HepG2 (cell line): ENCODE results near the gene KIF5B. TPM values are rescaled to one million over a fixed set of nuclear protein-coding genes. Genes with fewer than 3 reads are reported as not detected.

Experiments
- GATAD1 ChIP-seq: IDR thresholded peaks from 2 replicates; pipeline ENCODE4 v1.6.1; 2016; ENCODE audit warnings: missing genetic modification reagents, missing compliant biosample characterization
- KDM2A ChIP-seq: sonication (generic); formaldehyde crosslinking; IDR thresholded peaks from 2 replicates; pipeline ENCODE4 v1.4.0; 2020; ENCODE audit warnings: low read depth, missing genetic modification reagents, borderline replicate concordance
- NFIB ChIP-seq: sonication (generic); formaldehyde crosslinking; IDR thresholded peaks from 2 replicates; pipeline ENCODE4 v1.9.0; 2021; ENCODE audit warnings: missing genetic modification reagents, mild to moderate bottlenecking, borderline replicate concordance
- SIX4 ChIP-seq: sonication (generic); formaldehyde crosslinking; IDR thresholded peaks from 2 replicates; pipeline ENCODE4 v1.4.0; 2020; ENCODE audit warnings: missing genetic modification reagents
- SPEN ChIP-seq: sonication (generic); formaldehyde crosslinking; IDR thresholded peaks from 2 replicates; pipeline ENCODE4 v1.5.1; 2020; ENCODE audit warnings: low read depth, mild to moderate bottlenecking, missing genetic modification reagents
- ZNF205 ChIP-seq: IDR thresholded peaks from 2 replicates; pipeline ENCODE4 v1.6.1; 2018; ENCODE audit warnings: missing biosample characterization, missing genetic modification reagents
- ZNF577 ChIP-seq: sonication (generic); formaldehyde crosslinking; IDR thresholded peaks from 2 replicates; pipeline ENCODE4 v1.4.0; 2020; ENCODE audit warnings: mild to moderate bottlenecking, low read depth, missing genetic modification reagents, borderline replicate concordance
- ZNF607 ChIP-seq: sonication (generic); formaldehyde crosslinking; IDR thresholded peaks from 2 replicates; pipeline ENCODE4 v1.5.1; 2020; ENCODE audit warnings: missing genetic modification reagents, mild to moderate bottlenecking, borderline replicate concordance
- polyA plus RNA-seq, 8 experiments: library from polyadenylated mRNA; depleted of rRNA in 3 of 8; stranded (reverse) in 7 of 8; unstranded in 1 of 8; fragments of >200 nt; fragmentation: Illumina TruSeq in 4 of 8; extraction: Trizol in 4 of 8; gene quantifications; 2 replicates each; pipeline versions ENCODE4 v1.2.1 to v1.2.3, GENCODE V29; 2011 to 2016; ENCODE audit warnings: low read depth in 4 of 8, missing spikeins in 1 of 8, mixed read lengths in 1 of 8; ENCODE audit not compliant: insufficient read depth in 1 of 8
- total RNA-seq, 5 experiments: library from RNA; depleted of rRNA; stranded (reverse); fragments of >200 nt; fragmentation: Illumina TruSeq; extraction: Trizol; gene quantifications; 2 replicates each; pipeline ENCODE4 v1.2.3, GENCODE V29; 2016; ENCODE audit warnings: low read depth in 1 of 5
- TF ChIP-seq, protein P1 (sequence below): sonication (generic); formaldehyde crosslinking; conservative IDR thresholded peaks from 2 replicates; pipeline ENCODE4 v1.4.0; 2020; ENCODE audit warnings: missing genetic modification reagents
- TF ChIP-seq, protein P2 (sequence below): sonication (generic); formaldehyde crosslinking; IDR thresholded peaks from 2 replicates; pipeline ENCODE4 v1.5.0; 2020; ENCODE audit warnings: missing genetic modification reagents
- TF ChIP-seq, protein P3 (sequence below): IDR thresholded peaks from 2 replicates; pipeline ENCODE4 v1.6.1; 2016; ENCODE audit warnings: low read depth, missing genetic modification reagents, missing compliant biosample characterization
- TF ChIP-seq, protein P4 (sequence below): sonication (generic); IDR thresholded peaks from 2 replicates; pipeline ENCODE4 v1.6.1; 2016; ENCODE audit warnings: low read depth, borderline replicate concordance
- TF ChIP-seq, protein P5 (sequence below): sonication (generic); formaldehyde crosslinking; IDR thresholded peaks from 2 replicates; pipeline ENCODE4 v1.4.0; 2020; ENCODE audit warnings: missing genetic modification reagents

KIF5B gene
- total and polyA plus RNA-seq, 2 of the 13 experiments (the other 11 are each of a cell fraction or from before 2014, with no cell fraction given) = 34.3 to 133 TPM

DNA sequence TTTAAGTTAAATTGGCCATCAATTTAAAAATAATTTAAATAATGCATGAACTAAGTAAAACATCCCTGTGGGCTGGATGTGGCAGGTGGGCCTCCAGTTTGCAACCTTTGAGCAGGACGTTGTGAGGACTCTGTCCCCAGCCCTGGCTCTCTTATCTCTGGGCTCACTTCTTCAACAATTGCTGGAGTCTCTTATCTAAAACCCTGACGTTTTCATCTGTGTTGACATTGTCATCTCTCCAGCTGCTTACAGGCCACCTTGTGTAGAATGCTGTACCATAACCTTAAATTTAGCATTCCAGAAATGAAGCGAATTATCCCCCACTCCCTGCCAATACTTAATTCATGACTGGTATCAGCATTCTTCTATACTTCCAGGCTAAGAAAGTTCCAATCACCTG lies 3.2 kb upstream of the KIF5B start (continued):
- no peak for TF ChIP-seq KDM2A (CRISPR knock-in tag)
- no peak for TF ChIP-seq SIX4 (CRISPR knock-in tag)
- TF ChIP-seq, protein P1, sequence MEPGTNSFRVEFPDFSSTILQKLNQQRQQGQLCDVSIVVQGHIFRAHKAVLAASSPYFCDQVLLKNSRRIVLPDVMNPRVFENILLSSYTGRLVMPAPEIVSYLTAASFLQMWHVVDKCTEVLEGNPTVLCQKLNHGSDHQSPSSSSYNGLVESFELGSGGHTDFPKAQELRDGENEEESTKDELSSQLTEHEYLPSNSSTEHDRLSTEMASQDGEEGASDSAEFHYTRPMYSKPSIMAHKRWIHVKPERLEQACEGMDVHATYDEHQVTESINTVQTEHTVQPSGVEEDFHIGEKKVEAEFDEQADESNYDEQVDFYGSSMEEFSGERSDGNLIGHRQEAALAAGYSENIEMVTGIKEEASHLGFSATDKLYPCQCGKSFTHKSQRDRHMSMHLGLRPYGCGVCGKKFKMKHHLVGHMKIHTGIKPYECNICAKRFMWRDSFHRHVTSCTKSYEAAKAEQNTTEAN (CRISPR knock-in tag) = 0 out of 2 replicates have a peak, but pooled peaks have one; percentile 32
- no peak for TF ChIP-seq ZNF607 (CRISPR knock-in tag)
- no peak for TF ChIP-seq NFIB
- TF ChIP-seq, protein P2, sequence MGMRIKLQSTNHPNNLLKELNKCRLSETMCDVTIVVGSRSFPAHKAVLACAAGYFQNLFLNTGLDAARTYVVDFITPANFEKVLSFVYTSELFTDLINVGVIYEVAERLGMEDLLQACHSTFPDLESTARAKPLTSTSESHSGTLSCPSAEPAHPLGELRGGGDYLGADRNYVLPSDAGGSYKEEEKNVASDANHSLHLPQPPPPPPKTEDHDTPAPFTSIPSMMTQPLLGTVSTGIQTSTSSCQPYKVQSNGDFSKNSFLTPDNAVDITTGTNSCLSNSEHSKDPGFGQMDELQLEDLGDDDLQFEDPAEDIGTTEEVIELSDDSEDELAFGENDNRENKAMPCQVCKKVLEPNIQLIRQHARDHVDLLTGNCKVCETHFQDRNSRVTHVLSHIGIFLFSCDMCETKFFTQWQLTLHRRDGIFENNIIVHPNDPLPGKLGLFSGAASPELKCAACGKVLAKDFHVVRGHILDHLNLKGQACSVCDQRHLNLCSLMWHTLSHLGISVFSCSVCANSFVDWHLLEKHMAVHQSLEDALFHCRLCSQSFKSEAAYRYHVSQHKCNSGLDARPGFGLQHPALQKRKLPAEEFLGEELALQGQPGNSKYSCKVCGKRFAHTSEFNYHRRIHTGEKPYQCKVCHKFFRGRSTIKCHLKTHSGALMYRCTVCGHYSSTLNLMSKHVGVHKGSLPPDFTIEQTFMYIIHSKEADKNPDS (CRISPR knock-in tag) = no peak
- TF ChIP-seq GATAD1 (CRISPR knock-in tag) = 0 out of 2 replicates have a peak, but pooled peaks have one; percentile 25
- TF ChIP-seq ZNF205 (CRISPR knock-in tag) = 0 out of 2 replicates have a peak, but pooled peaks have one; percentile 45
- no peak for TF ChIP-seq SPEN (CRISPR knock-in tag)
- TF ChIP-seq, protein P3, sequence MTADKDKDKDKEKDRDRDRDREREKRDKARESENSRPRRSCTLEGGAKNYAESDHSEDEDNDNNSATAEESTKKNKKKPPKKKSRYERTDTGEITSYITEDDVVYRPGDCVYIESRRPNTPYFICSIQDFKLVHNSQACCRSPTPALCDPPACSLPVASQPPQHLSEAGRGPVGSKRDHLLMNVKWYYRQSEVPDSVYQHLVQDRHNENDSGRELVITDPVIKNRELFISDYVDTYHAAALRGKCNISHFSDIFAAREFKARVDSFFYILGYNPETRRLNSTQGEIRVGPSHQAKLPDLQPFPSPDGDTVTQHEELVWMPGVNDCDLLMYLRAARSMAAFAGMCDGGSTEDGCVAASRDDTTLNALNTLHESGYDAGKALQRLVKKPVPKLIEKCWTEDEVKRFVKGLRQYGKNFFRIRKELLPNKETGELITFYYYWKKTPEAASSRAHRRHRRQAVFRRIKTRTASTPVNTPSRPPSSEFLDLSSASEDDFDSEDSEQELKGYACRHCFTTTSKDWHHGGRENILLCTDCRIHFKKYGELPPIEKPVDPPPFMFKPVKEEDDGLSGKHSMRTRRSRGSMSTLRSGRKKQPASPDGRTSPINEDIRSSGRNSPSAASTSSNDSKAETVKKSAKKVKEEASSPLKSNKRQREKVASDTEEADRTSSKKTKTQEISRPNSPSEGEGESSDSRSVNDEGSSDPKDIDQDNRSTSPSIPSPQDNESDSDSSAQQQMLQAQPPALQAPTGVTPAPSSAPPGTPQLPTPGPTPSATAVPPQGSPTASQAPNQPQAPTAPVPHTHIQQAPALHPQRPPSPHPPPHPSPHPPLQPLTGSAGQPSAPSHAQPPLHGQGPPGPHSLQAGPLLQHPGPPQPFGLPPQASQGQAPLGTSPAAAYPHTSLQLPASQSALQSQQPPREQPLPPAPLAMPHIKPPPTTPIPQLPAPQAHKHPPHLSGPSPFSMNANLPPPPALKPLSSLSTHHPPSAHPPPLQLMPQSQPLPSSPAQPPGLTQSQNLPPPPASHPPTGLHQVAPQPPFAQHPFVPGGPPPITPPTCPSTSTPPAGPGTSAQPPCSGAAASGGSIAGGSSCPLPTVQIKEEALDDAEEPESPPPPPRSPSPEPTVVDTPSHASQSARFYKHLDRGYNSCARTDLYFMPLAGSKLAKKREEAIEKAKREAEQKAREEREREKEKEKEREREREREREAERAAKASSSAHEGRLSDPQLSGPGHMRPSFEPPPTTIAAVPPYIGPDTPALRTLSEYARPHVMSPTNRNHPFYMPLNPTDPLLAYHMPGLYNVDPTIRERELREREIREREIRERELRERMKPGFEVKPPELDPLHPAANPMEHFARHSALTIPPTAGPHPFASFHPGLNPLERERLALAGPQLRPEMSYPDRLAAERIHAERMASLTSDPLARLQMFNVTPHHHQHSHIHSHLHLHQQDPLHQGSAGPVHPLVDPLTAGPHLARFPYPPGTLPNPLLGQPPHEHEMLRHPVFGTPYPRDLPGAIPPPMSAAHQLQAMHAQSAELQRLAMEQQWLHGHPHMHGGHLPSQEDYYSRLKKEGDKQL = no peak
- no peak for TF ChIP-seq ZNF577 (CRISPR knock-in tag)
- TF ChIP-seq, protein P4, sequence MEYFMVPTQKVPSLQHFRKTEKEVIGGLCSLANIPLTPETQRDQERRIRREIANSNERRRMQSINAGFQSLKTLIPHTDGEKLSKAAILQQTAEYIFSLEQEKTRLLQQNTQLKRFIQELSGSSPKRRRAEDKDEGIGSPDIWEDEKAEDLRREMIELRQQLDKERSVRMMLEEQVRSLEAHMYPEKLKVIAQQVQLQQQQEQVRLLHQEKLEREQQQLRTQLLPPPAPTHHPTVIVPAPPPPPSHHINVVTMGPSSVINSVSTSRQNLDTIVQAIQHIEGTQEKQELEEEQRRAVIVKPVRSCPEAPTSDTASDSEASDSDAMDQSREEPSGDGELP = peak; percentile 94
- TF ChIP-seq, protein P5, sequence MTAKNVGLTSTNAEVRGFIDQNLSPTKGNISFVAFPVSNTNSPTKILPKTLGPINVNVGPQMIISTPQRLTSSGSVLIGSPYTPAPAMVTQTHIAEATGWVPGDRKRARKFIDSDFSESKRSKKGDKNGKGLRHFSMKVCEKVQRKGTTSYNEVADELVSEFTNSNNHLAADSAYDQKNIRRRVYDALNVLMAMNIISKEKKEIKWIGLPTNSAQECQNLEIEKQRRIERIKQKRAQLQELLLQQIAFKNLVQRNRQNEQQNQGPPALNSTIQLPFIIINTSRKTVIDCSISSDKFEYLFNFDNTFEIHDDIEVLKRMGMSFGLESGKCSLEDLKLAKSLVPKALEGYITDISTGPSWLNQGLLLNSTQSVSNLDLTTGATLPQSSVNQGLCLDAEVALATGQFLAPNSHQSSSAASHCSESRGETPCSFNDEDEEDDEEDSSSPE (CRISPR knock-in tag) = no peak
